Stomach (tissue), 9 donors: ENCODE measurements around the gene SLC7A9. TPM values are rescaled to one million over a fixed set of nuclear protein-coding genes. Genes with fewer than 3 reads are reported as not detected.
A peak's percentile ranks its signal among the peaks of the same experiment; 100 is the strongest.
"Not testable (repeated sequence)": the region's sequence is repeated elsewhere in the genome, so short reads cannot be mapped to it uniquely, and the experiment has no call there.

Experiments
- DNase-seq, 2 donors: peaks; one replicate each; pipeline versions ENCODE4 v3.0.0 to v3.0.0-alpha.2; 2013 to 2019
- H3K27ac ChIP-seq, 5 donors: fragments of 200-600 bp in 4 of 5; sonication (generic) in 4 of 5; one replicate each; pipeline ENCODE4 v1.5.1; 2013 to 2019; ENCODE audit warnings: mild to moderate bottlenecking in 1 of 5, moderate library complexity in 1 of 5
- H3K27me3 ChIP-seq, 3 donors: fragments of 200-600 bp; sonication (generic); one replicate each; pipeline ENCODE4 v1.5.1; 2017 to 2019; ENCODE audit warnings: mixed run types in 1 of 3
- H3K36me3 ChIP-seq, 4 donors: fragments of 200-600 bp; sonication (generic); 1 replicate in 3 of 4; 2 replicates in 1 of 4; pipeline ENCODE4 v1.5.1; 2016 to 2019
- H3K4me1 ChIP-seq, 4 donors: fragments of 200-600 bp; sonication (generic); one replicate each; pipeline ENCODE4 v1.5.1; 2016 to 2019
- H3K4me3 ChIP-seq, 4 donors: fragments of 200-600 bp; sonication (generic) in 3 of 4; one replicate each; pipeline ENCODE4 v1.5.1; 2016 to 2019; ENCODE audit warnings: mild to moderate bottlenecking in 1 of 4
- H3K9me3 ChIP-seq, 4 donors: fragments of 200-600 bp; sonication (generic); one replicate each; pipeline ENCODE4 v1.5.1; 2016 to 2019
- EP300 ChIP-seq: sonication (generic); formaldehyde crosslinking; IDR thresholded peaks from one replicate; pipeline ENCODE4 v1.6.1; 2017; ENCODE audit warnings: antibody characterized with exemption
- POLR2A ChIP-seq, 4 donors: fragments of 450-650 bp; IDR thresholded peaks; one replicate each; pipeline ENCODE4 v1.6.1; 2016; ENCODE audit warnings: antibody characterized with exemption in 4 of 4, control low read depth in 2 of 4, mild to moderate bottlenecking in 1 of 4, moderate library complexity in 1 of 4
- POLR2AphosphoS5 ChIP-seq, 3 donors: sonication (generic); formaldehyde crosslinking; IDR thresholded peaks; one replicate each; pipeline ENCODE4 v1.6.1; 2016; ENCODE audit warnings: antibody characterized with exemption in 3 of 3
- WGBS, 5 donors: extraction: QIAGEN DNeasy Blood & Tissue Kit in 3 of 5; methylation state at CpG; one replicate each; pipeline versions ENCODE4 v1.1.5 to v1.1.7; 2013 to 2018; 5-methylcytosine and 5-hydroxymethylcytosine counted together
- intact Hi-C: fragments of 100-400 bp; cut with DNase I; formaldehyde crosslinking; loops from one replicate; pipeline ENCODE4 v1.15.1; 2023; ENCODE audit warnings: low total_unique reads
- polyA plus RNA-seq, 3 donors: library from polyadenylated mRNA; stranded (reverse); fragments of 200-250 nt; gene quantifications; one replicate each; pipeline ENCODE4 v1.2.3, GENCODE V29; 2013
- total RNA-seq, 5 donors: library from RNA; depleted of rRNA; stranded (reverse); fragments of >200 nt; gene quantifications; one replicate each; pipeline versions ENCODE4 v1.1.0 to v1.2.3, GENCODE V29; 2014 to 2016
- TF ChIP-seq, protein P1 (sequence below), 7 experiments: fragments of 450-650 bp in 4 of 7; fragments of 200-600 bp in 3 of 7; sonication (generic) in 3 of 7; IDR thresholded peaks; one replicate each; pipeline ENCODE4 v1.5.1; 2016 to 2019; ENCODE audit warnings: antibody characterized with exemption in 7 of 7, control low read depth in 2 of 7, mild to moderate bottlenecking in 1 of 7
- donor health status: healthy with polysubstance abuse.
- donor health status: Bipolar disorder and iron deficiency.
- donor health status: healthy.

SLC7A9 gene
- total and polyA plus RNA-seq, 8 donors, result 0.58 to 2.4 TPM; not detected in 6

DNA sequence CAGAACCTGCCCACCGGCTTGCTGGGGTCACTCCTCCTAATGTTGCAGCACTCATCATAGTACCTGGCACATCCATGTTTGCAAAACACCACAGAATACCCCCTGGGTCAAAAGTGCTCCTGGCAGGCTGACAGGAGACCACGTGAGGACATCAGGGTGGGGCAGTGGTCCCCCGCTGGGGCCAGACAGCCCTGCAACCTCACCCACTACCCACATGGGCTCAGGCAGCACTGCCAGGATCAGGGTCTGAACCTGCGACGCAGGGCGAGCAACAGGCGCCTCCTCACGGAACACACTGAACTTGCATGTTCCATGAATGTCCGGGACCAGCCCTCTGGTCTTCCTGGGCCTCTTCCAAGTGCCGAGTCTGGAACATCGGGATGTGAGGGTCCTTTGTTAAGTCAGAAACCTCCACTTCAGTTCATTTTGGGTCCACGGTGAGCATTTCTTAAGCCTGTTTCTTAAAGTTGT, 1.4 kb upstream of the SLC7A9 start:
- TF ChIP-seq EP300 (no peak), POLR2A (IDR thresholded peaks at IDR 0.05) (no peak), POLR2AphosphoS5 (IDR thresholded peaks at IDR 0.05) (no peak)
- TF ChIP-seq, protein P1, sequence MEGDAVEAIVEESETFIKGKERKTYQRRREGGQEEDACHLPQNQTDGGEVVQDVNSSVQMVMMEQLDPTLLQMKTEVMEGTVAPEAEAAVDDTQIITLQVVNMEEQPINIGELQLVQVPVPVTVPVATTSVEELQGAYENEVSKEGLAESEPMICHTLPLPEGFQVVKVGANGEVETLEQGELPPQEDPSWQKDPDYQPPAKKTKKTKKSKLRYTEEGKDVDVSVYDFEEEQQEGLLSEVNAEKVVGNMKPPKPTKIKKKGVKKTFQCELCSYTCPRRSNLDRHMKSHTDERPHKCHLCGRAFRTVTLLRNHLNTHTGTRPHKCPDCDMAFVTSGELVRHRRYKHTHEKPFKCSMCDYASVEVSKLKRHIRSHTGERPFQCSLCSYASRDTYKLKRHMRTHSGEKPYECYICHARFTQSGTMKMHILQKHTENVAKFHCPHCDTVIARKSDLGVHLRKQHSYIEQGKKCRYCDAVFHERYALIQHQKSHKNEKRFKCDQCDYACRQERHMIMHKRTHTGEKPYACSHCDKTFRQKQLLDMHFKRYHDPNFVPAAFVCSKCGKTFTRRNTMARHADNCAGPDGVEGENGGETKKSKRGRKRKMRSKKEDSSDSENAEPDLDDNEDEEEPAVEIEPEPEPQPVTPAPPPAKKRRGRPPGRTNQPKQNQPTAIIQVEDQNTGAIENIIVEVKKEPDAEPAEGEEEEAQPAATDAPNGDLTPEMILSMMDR (IDR thresholded peaks at IDR 0.05), result no peak
- H3K36me3 ChIP-seq, result peaks cover 0 to 3% (median 0%) of the 10 kb centered on the region in 4 donors
- H3K4me3 ChIP-seq, result no peak overlapping the region
- H3K4me1 ChIP-seq, result no peaks in the 10 kb centered on the region
- DNase-seq, result peak; percentile 20 to 27
- 65 to 75% (median 72%) methylated on average over 10 to 12 of the region's 12 CpGs for WGBS, 5 donors
- H3K9me3 ChIP-seq, result no peaks in the 10 kb centered on the region
- H3K27ac ChIP-seq, result no peak overlapping the region
- intact Hi-C loops, result no loop called here
- no peaks in the 10 kb centered on the region for H3K27me3 ChIP-seq

- intact Hi-C loops, result no loop called here
- no peak overlapping the region for H3K27ac ChIP-seq
- no peaks in the 10 kb centered on the region for H3K9me3 ChIP-seq
- no peaks in the 10 kb centered on the region for H3K4me1 ChIP-seq
- 65 to 70% (median 67%) methylated on average over 15 to 18 of the region's 18 CpGs for WGBS, 5 donors
- H3K4me3 ChIP-seq, result no peak overlapping the region
- no peaks in the 10 kb centered on the region for H3K27me3 ChIP-seq
- peak; percentile 18 to 52 for DNase-seq
- no peaks in the 10 kb centered on the region for H3K36me3 ChIP-seq
- TF ChIP-seq POLR2A (IDR thresholded peaks at IDR 0.05), result no peak
- no peak for TF ChIP-seq POLR2AphosphoS5 (IDR thresholded peaks at IDR 0.05)
- TF ChIP-seq, protein P1 (IDR thresholded peaks at IDR 0.05), result no peak
- TF ChIP-seq EP300, result no peak
These were observed 503 bp upstream of the SLC7A9 start for GRCh38 chr19:32869966-32870573.

DNA sequence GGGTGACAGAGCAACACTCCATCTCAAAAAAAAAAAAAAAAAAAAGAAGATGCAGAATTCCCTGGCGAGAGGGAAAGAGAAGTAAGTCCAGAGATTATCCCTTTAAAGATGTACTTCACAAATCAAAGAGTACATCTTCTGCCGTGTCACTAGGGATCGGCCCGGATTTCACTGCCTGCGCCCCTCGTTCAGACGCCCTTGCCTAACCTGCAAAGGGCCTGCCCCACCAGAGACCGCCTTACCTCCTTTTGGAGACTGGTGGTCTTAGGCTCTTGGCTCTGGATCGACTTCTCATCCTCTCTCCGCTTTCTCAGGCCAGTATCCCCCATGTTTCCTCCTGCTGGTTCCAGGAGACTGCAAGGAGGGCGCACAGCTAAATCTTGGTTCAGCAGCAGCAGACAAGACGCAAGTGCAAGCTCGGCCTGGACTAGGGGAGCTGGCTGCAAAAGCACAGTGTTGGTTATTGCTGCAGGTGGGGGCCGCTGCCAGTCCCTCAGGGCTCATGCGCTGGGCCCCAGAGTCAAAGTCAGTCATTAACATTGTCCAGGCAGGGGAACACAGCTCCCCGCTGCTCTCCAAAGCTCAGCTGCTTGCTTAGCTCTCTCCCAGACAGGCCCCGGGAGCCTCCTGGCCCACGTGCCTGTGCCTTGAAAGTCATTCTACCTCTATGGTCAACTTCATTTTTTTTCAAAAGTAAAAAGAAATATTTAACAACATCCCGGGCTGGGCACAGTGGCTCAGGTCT, 1.2 kb downstream of the SLC7A9 start:
- 86 to 91% (median 88%) methylated on average over 19 of the region's 19 CpGs for WGBS, 5 donors
- H3K36me3 ChIP-seq, result no peaks in the 10 kb centered on the region
- no peak overlapping the region for H3K27ac ChIP-seq
- peak in 1 of 2 donors; percentile 11 for DNase-seq
- H3K27me3 ChIP-seq, result peaks cover 0 to 6% (median 0%) of the 10 kb centered on the region in 3 donors
- TF ChIP-seq POLR2A (IDR thresholded peaks at IDR 0.05), result no peak
- no peak for TF ChIP-seq POLR2AphosphoS5 (IDR thresholded peaks at IDR 0.05)
- TF ChIP-seq, protein P1 (IDR thresholded peaks at IDR 0.05), result no peak
- no peak for TF ChIP-seq EP300
- no peaks in the 10 kb centered on the region for H3K9me3 ChIP-seq
- intact Hi-C loops, result no loop called here
- H3K4me3 ChIP-seq, result no peak overlapping the region
- H3K4me1 ChIP-seq, result no peaks in the 10 kb centered on the region

DNA sequence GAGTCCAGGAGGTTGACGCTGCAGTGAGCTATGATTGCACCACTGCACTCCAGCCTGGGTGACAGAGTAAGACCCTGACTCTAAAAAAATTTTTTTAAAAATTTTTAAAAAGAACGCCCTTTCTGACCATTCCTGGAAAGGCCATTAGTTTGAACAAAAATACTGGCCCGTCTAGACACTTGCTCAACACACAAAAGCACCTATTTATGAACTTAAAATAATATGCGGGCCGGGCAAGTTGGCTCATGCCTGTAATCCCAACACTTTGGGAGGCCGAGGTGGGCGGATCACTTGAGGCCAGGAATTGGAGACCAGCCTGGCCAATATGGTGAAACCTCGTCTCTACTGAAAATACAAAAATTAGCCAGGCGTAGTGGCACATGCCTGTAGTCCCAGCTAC, 2.1 kb downstream of the SLC7A9 start:
- H3K36me3 ChIP-seq, H3K4me3 ChIP-seq, H3K4me1 ChIP-seq, H3K9me3 ChIP-seq, intact Hi-C loops, H3K27me3 ChIP-seq, H3K27ac ChIP-seq, DNase-seq: not testable (repeated sequence)
- 89 to 97% (median 95%) methylated on average over 9 of the region's 9 CpGs for WGBS, 5 donors
